Measurements from ENCODE around the gene VASP.

Gene VASP

DNA sequence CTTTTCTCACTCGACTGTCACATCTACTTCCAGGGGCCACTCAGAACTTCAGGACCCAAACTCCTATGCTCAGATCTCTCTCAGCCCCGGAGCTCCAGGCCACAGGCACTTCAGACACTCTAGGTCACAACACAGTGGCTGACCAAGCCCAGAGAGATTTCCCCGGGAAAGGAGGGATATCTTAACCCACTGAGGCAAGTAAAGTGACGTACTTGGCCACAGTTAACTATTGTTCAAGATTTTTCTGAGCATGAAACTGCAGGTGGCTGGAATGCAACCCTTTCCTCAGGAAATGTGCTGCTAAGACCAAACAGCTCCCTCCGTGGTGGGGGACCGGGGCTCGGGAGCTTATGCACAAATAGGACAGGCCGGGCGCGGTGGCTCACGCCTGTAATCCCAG, 53.4 kb downstream of the VASP start:
- no peak for DNase-seq

DNA sequence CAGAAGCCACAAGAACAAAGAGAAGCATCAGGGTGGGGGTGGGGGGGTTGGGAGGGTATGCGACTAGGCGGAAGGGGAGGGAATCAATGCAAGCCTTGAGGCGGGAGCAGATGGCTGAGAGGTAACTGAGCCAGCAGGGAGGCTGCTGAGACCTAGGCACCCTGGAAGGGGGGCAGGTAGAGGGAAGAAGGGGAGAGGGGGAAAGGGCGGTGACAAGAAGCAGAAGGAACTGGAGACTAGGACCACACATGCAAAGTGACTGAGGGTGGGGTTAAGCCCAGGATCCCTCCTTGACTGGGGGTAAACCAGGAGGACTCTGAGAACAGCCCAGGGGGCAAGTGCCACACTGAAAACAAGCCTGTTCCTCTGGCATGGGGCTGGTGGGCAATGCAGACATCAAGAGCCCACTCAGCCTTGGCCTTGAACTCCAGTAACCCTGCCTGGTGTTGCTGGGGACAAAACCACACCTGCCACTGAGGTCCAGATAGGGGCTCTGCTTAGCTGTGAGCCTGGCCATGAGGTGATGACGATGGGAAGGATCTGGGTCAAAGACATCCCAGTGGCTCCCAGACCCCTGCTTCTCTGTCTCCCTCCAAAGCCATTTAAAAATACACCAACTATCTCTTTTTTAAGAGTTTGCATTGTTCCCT, 57.0 kb downstream of the VASP start:
- no peak for DNase-seq

GRCh38 chr19:45567609-45568008, 60.3 kb downstream of the VASP start:
- DNase-seq = no peak

- DNase-seq = no peak
These were observed 61.5 kb downstream of the VASP start for GRCh38 chr19:45568732-45569131.

DNA sequence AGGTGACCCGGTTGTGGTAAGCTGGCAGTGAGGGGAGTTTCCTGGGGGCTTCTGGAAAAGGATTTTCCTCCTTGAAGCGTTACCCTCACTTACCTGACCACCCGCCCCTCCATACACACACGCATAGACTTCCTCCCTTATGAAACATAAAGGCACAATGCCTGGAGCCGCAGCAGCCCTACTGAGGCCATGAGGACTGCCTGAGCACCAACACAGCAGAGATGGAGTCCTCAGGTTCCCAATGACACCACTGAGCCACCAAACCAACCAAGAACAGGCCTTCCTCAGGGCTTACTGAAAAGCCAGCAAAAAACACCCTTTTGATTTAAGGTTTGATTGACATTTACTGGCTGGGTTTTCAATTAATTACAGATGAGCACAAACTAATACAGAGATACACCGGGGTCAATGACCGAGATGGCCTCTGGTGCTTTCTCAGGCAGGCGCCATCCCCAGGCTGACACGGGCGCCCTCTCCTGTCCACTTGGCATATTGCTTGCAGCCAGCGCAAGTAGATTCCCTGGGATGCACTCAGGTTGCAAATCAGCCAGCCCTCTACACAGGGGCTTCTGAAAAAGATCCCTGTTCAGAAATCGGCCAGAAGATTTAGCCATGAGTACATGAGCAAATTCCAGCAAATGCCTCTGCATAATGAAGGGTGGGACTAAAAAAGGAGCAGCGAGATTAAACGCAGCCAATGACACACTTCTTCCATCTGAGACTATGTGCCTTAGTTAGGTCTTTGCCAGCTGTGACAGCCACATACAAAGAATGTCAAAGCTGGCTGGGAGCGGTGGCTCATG, 62.5 kb downstream of the VASP start:
- peak; percentile 69 for DNase-seq

GRCh38 chr19:45571457-45572220, 64.4 kb downstream of the VASP start:
- DNase-seq = no peak

- no peak for DNase-seq
These were observed 67.2 kb downstream of the VASP start for GRCh38 chr19:45574526-45574925.

- no peak for DNase-seq
These were observed 67.9 kb downstream of the VASP start for GRCh38 chr19:45575216-45575615.

All from activated T-cell treated with anti-CD3 and anti-CD28 coated beads, Interleukin-2, amount 50 U/mL, for 1 hour (primary cell).